Measurements from ENCODE around the gene USP46.

USP46 gene

GRCh38 chr4:52648836-52649235 lies 10.3 kb downstream of the USP46 start:
- no peak for TF ChIP-seq CTCF (conservative IDR thresholded peaks at IDR 0.05; ENCODE audit: control insufficient read depth, insufficient read depth, low read depth, low read length)
- H3K4me3 ChIP-seq (ENCODE audit: control insufficient read depth, low read depth, low read length), result no peak overlapping the region

GRCh38 chr4:52646741-52647140 lies 12.4 kb downstream of the USP46 start:
- no peak for TF ChIP-seq CTCF (conservative IDR thresholded peaks at IDR 0.05; ENCODE audit: control insufficient read depth, insufficient read depth, low read depth, low read length)
- no peak for DNase-seq (ENCODE audit: low read depth)
- H3K4me3 ChIP-seq (ENCODE audit: control insufficient read depth, low read depth, low read length), result no peak overlapping the region

More at GRCh38 chr4:52648836-52649235, 10.3 kb downstream of the USP46 start:
- no peak for DNase-seq (ENCODE audit: low read depth)

- DNase-seq (ENCODE audit: low read depth), result no peak
- TF ChIP-seq CTCF (conservative IDR thresholded peaks at IDR 0.05; ENCODE audit: control insufficient read depth, insufficient read depth, low read depth, low read length), result no peak
- H3K4me3 ChIP-seq (ENCODE audit: control insufficient read depth, low read depth, low read length), result no peak overlapping the region
Measured at GRCh38 chr4:52646096-52646495, 13.0 kb downstream of the USP46 start.

- TF ChIP-seq CTCF (conservative IDR thresholded peaks at IDR 0.05; ENCODE audit: control insufficient read depth, insufficient read depth, low read depth, low read length), result no peak
- H3K4me3 ChIP-seq (ENCODE audit: control insufficient read depth, low read depth, low read length), result no peak overlapping the region
- DNase-seq (ENCODE audit: low read depth), result no peak
Measured at GRCh38 chr4:52645300-52645699, 13.8 kb downstream of the USP46 start.

GRCh38 chr4:52643785-52644244 lies 15.3 kb downstream of the USP46 start:
- no peak for TF ChIP-seq CTCF (conservative IDR thresholded peaks at IDR 0.05; ENCODE audit: control insufficient read depth, insufficient read depth, low read depth, low read length)
- H3K4me3 ChIP-seq (ENCODE audit: control insufficient read depth, low read depth, low read length), result no peak overlapping the region
- DNase-seq (ENCODE audit: low read depth), result peak; percentile 76

- DNase-seq (ENCODE audit: low read depth), result no peak
- no peak overlapping the region for H3K4me3 ChIP-seq (ENCODE audit: control insufficient read depth, low read depth, low read length)
- no peak for TF ChIP-seq CTCF (conservative IDR thresholded peaks at IDR 0.05; ENCODE audit: control insufficient read depth, insufficient read depth, low read depth, low read length)
Measured at GRCh38 chr4:52643190-52643589, 15.9 kb downstream of the USP46 start.

Measured in fibroblast of mammary gland (primary cell).